OCI-LY7 (cell line): Measurements from ENCODE around the gene L3MBTL3. TPM values are rescaled to one million over a fixed set of nuclear protein-coding genes. Genes with fewer than 3 reads are reported as not detected.

ENCODE experiments used
- BruUV-seq: library from RNA; stranded (reverse); fragments of 400-500 nt; replicated peaks from 2 replicates; lab custom pipeline; 2021; lab: Mats Ljungman, UMichigan
- CTCF ChIA-PET: fragments of 300-600 bp; sonication (Branson Sonifier 250); formaldehyde crosslinking; loops from one replicate; lab custom pipeline; 2022; ENCODE audit warnings: antibody characterized with exemption; ENCODE audit not compliant: unreplicated experiment; lab: Charles Lee
- POLR2A ChIA-PET: fragments of 300-600 bp; sonication (Branson Sonifier 250); formaldehyde crosslinking; loops from one replicate; lab custom pipeline; 2022; ENCODE audit warnings: antibody characterized with exemption; lab: Charles Lee
- DNase-seq: peaks from one replicate; pipeline ENCODE4 v3.0.0-alpha.2; 2015; ENCODE audit warnings: low spot score
- H2AFZ ChIP-seq: fragments of 200-600 bp; sonication (generic), shearing (Covaris generic); 2 replicates; pipeline ENCODE4 v1.6.1; 2014; ENCODE audit warnings: mild to moderate bottlenecking, antibody characterized with exemption, low read length, moderate library complexity
- H3K27ac ChIP-seq: fragments of 200-600 bp; sonication (generic); 2 replicates; pipeline ENCODE4 v1.5.1; 2014; ENCODE audit warnings: mixed run types, low read depth, mild to moderate bottlenecking, moderate library complexity, low read length, inconsistent platforms; ENCODE audit not compliant: poor library complexity, severe bottlenecking
- H3K36me3 ChIP-seq: fragments of 200-600 bp; sonication (generic); 2 replicates; pipeline ENCODE4 v1.6.1; 2014; ENCODE audit warnings: mild to moderate bottlenecking, antibody characterized with exemption, low read length, moderate library complexity, mixed read lengths; ENCODE audit not compliant: insufficient read depth
- H3K4me1 ChIP-seq: fragments of 200-600 bp; sonication (generic); 2 replicates; pipeline ENCODE4 v1.5.1; 2014; ENCODE audit warnings: mild to moderate bottlenecking, low read length; ENCODE audit not compliant: insufficient read depth, poor library complexity, severe bottlenecking
- H3K4me2 ChIP-seq: fragments of 200-600 bp; sonication (generic); 2 replicates; pipeline ENCODE4 v1.6.1; 2014; ENCODE audit warnings: mild to moderate bottlenecking, low read length
- H3K4me3 ChIP-seq: fragments of 200-600 bp; sonication (generic); 2 replicates; pipeline ENCODE4 v1.5.1; 2014; ENCODE audit warnings: mild to moderate bottlenecking, low read depth, low read length; ENCODE audit not compliant: poor library complexity, severe bottlenecking
- H3K79me2 ChIP-seq: fragments of 200-600 bp; sonication (generic); 2 replicates; pipeline ENCODE4 v1.6.1; 2016; ENCODE audit warnings: low read depth, mild to moderate bottlenecking, low read length, moderate library complexity, mixed read lengths; ENCODE audit not compliant: insufficient read depth
- H3K9me2 ChIP-seq: fragments of 200-600 bp; sonication (generic); 2 replicates; pipeline ENCODE4 v1.6.1; 2016; ENCODE audit warnings: mild to moderate bottlenecking, low read length, mixed read lengths; ENCODE audit not compliant: insufficient read depth
- H3K9me3 ChIP-seq: fragments of 200-600 bp; sonication (generic); 2 replicates; pipeline ENCODE4 v1.6.1; 2014; ENCODE audit warnings: mild to moderate bottlenecking, mixed run types, low read length, mixed read lengths
- H4K20me1 ChIP-seq: fragments of 200-600 bp; sonication (generic); 2 replicates; pipeline ENCODE4 v1.6.1; 2014; ENCODE audit warnings: mild to moderate bottlenecking, antibody characterized with exemption, low read length, moderate library complexity, mixed read lengths; ENCODE audit not compliant: insufficient read depth
- CTCF ChIP-seq: fragments of 200-600 bp; sonication (generic); conservative IDR thresholded peaks from 2 replicates; pipeline ENCODE4 v1.5.1; 2014; ENCODE audit warnings: mild to moderate bottlenecking, antibody characterized with exemption, low read length, moderate library complexity, mixed read lengths
- EZH2phosphoT487 ChIP-seq: fragments of 200-600 bp; sonication (generic); IDR thresholded peaks from 2 replicates; pipeline ENCODE4 v1.6.1; 2018; ENCODE audit warnings: low read depth, borderline replicate concordance, mild to moderate bottlenecking, mixed run types, antibody characterized with exemption, low read length, moderate library complexity, mixed read lengths
- intact Hi-C: fragments of 100-400 bp; cut with micrococcal nuclease; formaldehyde crosslinking; loops from one replicate; pipeline ENCODE4 v1.10.0; 2022; ENCODE audit not compliant: unreplicated experiment
- total RNA-seq, 2 experiments: library from RNA; depleted of rRNA in 1 of 2; stranded (reverse); fragments of >200 nt in 1 of 2; shearing (Covaris generic) in 1 of 2; gene quantifications; 2 replicates each; pipeline ENCODE4 v1.2.3, GENCODE V29; 2014 to 2022

Gene L3MBTL3
- total RNA-seq, 2 experiments from 2014 or later: 7.9 to 11.0 TPM

- no peaks in the 10 kb centered on the region for H3K79me2 ChIP-seq
- H3K9me3 ChIP-seq: no peaks in the 10 kb centered on the region
- H3K4me2 ChIP-seq: no peak overlapping the region
- ChIA-PET CTCF (no interaction called here), POLR2A (interaction anchor here (0.6 kb wide), 1 partner anchor 1863 kb away, joined by 3 read pairs; no protein-coding TSS in a partner anchor)
- intact Hi-C loops: no loop called here
- no peak overlapping the region for H3K27ac ChIP-seq
- BruUV-seq: no TSS peak
- no peak overlapping the region for H3K4me3 ChIP-seq
- no peaks in the 10 kb centered on the region; the same call in 1 of the 2 replicates for H4K20me1 ChIP-seq
- TF ChIP-seq CTCF: peak; percentile 83
- no peak for TF ChIP-seq EZH2phosphoT487
- DNase-seq: peak; percentile 18
- no peaks in the 10 kb centered on the region for H3K36me3 ChIP-seq
- H2AFZ ChIP-seq: no peak overlapping the region
- H3K9me2 ChIP-seq: no peaks in the 10 kb centered on the region
- no peaks in the 10 kb centered on the region for H3K4me1 ChIP-seq
These were observed 18.9 kb downstream of the L3MBTL3 start for GRCh38 chr6:130037207-130037811.

GRCh38 chr6:130041594-130041993 lies 23.2 kb downstream of the L3MBTL3 start:
- H3K79me2 ChIP-seq: no peaks in the 10 kb centered on the region
- CTCF ChIA-PET: no interaction called here

GRCh38 chr6:130043344-130043743 lies 25.0 kb downstream of the L3MBTL3 start:
- Histone ChIP-seq H3K9me2 (no peaks in the 10 kb centered on the region), H3K4me3 (no peak overlapping the region), H3K27ac (no peak overlapping the region), H3K9me3 (no peaks in the 10 kb centered on the region), H3K36me3 (no peaks in the 10 kb centered on the region), H3K4me2 (no peak overlapping the region), H4K20me1 (no peaks in the 10 kb centered on the region), H3K4me1 (no peaks in the 10 kb centered on the region), H3K79me2 (no peaks in the 10 kb centered on the region), H2AFZ (no peak overlapping the region)
- BruUV-seq: no TSS peak
- ChIA-PET POLR2A (no interaction called here), CTCF (no interaction called here)
- DNase-seq: no peak
- TF ChIP-seq EZH2phosphoT487 (no peak), CTCF (no peak)
- intact Hi-C loops: loop anchor here (10.0 kb wide), 1 partner anchor 241 kb away; no protein-coding TSS in a partner anchor

More at GRCh38 chr6:130041594-130041993, 23.2 kb downstream of the L3MBTL3 start:
- no peak overlapping the region for H3K27ac ChIP-seq
- no peak for TF ChIP-seq EZH2phosphoT487
- no peaks in the 10 kb centered on the region for H3K36me3 ChIP-seq
- H3K9me2 ChIP-seq: no peaks in the 10 kb centered on the region
- no peaks in the 10 kb centered on the region for H3K9me3 ChIP-seq
- no peak for DNase-seq
- intact Hi-C loops: loop anchor here (10.0 kb wide), 1 partner anchor 243 kb away; no protein-coding TSS in a partner anchor
- BruUV-seq: no TSS peak
- no peak overlapping the region for H3K4me3 ChIP-seq
- H4K20me1 ChIP-seq: no peaks in the 10 kb centered on the region; the same call in 1 of the 2 replicates
- no peaks in the 10 kb centered on the region for H3K4me1 ChIP-seq
- POLR2A ChIA-PET: interaction anchor here (0.7 kb wide), 2 partner anchors 17 to 588 kb away, joined by 3 to 4 read pairs; no protein-coding TSS in a partner anchor
- H3K4me2 ChIP-seq: no peak overlapping the region
- H2AFZ ChIP-seq: no peak overlapping the region
